AG04450 (cell line): ENCODE results near the gene CNOT6L. TPM values are rescaled to one million over a fixed set of nuclear protein-coding genes. Genes with fewer than 3 reads are reported as not detected.

Experiments used
- CTCF ChIA-PET: fragments of 300-600, 350-600 bp; formaldehyde crosslinking; extraction: SDS; loops from one replicate; lab custom pipeline; 2022; ENCODE audit warnings: antibody characterized with exemption, inconsistent platforms; lab: Charles Lee
- POLR2A ChIA-PET: fragments of 350-600 bp; formaldehyde crosslinking; extraction: SDS; loops from one replicate; lab custom pipeline; 2021; ENCODE audit warnings: antibody characterized with exemption, inconsistent platforms; lab: Yijun Ruan, JAX
- DNase-seq: peaks from one replicate; pipeline ENCODE4 v3.0.0-alpha.2; 2011; ENCODE audit warnings: low read depth, low spot score
- H3K27ac ChIP-seq: one replicate; pipeline ENCODE4 v1.5.1; 2012; ENCODE audit warnings: low read depth, low read length, control low read depth
- H3K27me3 ChIP-seq: one replicate; pipeline ENCODE4 v1.6.0; 2012; ENCODE audit warnings: low read length; ENCODE audit not compliant: control insufficient read depth, insufficient read depth
- H3K4me3 ChIP-seq: 2 replicates; pipeline ENCODE4 v1.5.1; 2011; ENCODE audit warnings: mild to moderate bottlenecking, low read depth, low read length, control low read depth
- H3K9me3 ChIP-seq: 2 replicates; pipeline ENCODE4 v1.5.1; 2012; ENCODE audit warnings: low read length; ENCODE audit not compliant: control insufficient read depth, insufficient read depth
- polyA plus RNA-seq: library from polyadenylated mRNA; depleted of rRNA; stranded (reverse); fragments of >200 nt; gene quantifications from 2 replicates; pipeline ENCODE4 v1.2.3, GENCODE V29; 2011
- TF ChIP-seq, protein P1 (sequence below): IDR thresholded peaks from 2 replicates; pipeline ENCODE4 v1.5.1; 2011; ENCODE audit warnings: low read depth, low read length, control low read depth, inconsistent platforms

CNOT6L gene
- polyA plus RNA-seq, 1 experiment: 10.7 TPM

DNA sequence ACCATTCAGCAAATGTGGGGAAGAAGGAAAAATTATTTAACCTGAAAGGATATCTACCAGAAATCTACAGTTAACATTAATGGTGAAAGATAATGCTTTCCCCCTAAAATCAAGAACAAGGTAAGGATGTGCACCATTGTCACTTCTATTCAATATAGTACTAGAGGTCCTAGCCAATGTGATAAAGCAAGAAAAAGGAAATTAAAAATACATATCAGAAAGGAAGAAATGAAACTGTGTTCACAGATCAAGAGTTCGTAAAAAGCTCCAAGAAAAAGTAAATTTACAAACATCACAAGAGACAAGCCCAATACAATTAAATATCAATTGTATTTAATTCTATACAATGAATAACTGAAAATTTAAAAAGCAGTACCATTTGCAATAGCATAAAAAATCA, 57.6 kb downstream of the CNOT6L start:
- TF ChIP-seq, protein P1, sequence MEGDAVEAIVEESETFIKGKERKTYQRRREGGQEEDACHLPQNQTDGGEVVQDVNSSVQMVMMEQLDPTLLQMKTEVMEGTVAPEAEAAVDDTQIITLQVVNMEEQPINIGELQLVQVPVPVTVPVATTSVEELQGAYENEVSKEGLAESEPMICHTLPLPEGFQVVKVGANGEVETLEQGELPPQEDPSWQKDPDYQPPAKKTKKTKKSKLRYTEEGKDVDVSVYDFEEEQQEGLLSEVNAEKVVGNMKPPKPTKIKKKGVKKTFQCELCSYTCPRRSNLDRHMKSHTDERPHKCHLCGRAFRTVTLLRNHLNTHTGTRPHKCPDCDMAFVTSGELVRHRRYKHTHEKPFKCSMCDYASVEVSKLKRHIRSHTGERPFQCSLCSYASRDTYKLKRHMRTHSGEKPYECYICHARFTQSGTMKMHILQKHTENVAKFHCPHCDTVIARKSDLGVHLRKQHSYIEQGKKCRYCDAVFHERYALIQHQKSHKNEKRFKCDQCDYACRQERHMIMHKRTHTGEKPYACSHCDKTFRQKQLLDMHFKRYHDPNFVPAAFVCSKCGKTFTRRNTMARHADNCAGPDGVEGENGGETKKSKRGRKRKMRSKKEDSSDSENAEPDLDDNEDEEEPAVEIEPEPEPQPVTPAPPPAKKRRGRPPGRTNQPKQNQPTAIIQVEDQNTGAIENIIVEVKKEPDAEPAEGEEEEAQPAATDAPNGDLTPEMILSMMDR: no peak
- Histone ChIP-seq H3K9me3 (no peaks in the 10 kb centered on the region), H3K27me3 (no peaks in the 10 kb centered on the region), H3K27ac (no peak overlapping the region), H3K4me3 (no peak overlapping the region)
- ChIA-PET CTCF (no interaction called here), POLR2A (no interaction called here)
- no peak for DNase-seq

DNA sequence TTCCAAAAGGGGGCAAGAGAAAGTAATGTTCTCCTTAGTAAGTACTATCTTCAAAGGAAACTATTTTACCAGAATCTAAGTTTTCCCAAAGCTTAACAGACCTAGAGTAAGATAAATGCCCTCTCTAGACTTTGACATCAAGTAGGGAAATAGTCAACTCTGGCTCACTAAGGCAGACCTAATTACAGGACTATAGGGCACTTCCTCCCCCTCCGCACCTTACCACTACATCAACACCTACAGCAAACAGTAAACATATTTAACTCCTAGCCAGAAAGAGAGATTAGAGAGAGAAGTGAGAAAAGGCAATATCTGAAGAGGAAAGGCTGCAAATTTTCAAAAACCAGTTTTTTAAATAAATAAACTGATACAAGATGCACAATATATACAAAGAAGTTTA, 60.4 kb downstream of the CNOT6L start:
- Histone ChIP-seq H3K4me3 (no peak overlapping the region), H3K27me3 (no peaks in the 10 kb centered on the region), H3K27ac (no peak overlapping the region), H3K9me3 (no peaks in the 10 kb centered on the region)
- CTCF ChIA-PET: no interaction called here
- POLR2A ChIA-PET: no interaction called here
- DNase-seq: no peak
- TF ChIP-seq, protein P1: no peak

DNA sequence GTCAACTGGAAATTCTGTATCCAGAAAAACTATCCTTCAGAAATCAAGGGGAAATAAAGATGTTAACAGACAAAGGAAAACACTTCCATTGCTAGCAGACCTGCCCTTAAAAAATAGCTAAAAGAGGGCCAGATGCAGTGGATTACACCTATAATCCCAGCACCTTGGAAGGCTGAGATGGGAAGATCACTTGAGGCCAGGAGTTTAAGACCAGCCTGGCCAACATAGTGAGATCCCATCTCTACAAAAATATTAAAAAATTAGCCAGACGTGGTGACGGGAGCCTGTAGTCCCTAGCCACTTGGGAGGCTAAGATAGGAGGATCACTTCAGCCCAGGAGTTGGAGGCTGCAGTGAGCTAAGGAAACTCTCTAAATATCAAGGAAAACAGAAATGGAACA, 67.4 kb downstream of the CNOT6L start:
- H3K27me3 ChIP-seq: no peaks in the 10 kb centered on the region
- TF ChIP-seq, protein P1: no peak
- no peak overlapping the region for H3K27ac ChIP-seq
- H3K9me3 ChIP-seq: no peaks in the 10 kb centered on the region
- CTCF ChIA-PET: no interaction called here
- POLR2A ChIA-PET: no interaction called here
- H3K4me3 ChIP-seq: no peak overlapping the region
- DNase-seq: no peak

DNA sequence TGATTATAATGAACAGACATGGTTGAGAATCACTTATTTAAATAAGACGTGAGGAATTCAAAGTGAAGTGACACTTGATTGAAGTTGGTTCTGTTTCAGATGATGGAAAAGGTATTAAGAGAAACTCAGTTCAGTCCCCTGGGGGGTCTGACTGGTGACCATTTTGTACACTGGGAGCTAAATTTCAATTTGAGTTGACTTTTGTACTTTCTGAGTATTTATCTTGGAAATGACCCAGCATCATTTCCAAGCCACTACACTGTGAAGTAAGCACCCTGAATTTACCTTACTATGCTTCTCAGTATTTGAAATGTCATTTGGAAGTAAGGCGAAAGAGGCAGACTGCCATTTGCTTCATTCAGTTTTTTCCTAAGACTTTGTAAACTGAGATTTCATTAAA, 73.4 kb downstream of the CNOT6L start:
- Histone ChIP-seq H3K27ac (no peak overlapping the region), H3K27me3 (no peaks in the 10 kb centered on the region), H3K9me3 (no peaks in the 10 kb centered on the region), H3K4me3 (no peak overlapping the region)
- TF ChIP-seq, protein P1: no peak
- DNase-seq: no peak
- ChIA-PET CTCF (interaction anchor here (0.5 kb wide), 1 partner anchor 99 kb away, joined by 3 read pairs; no protein-coding TSS in a partner anchor), POLR2A (no interaction called here)

DNA sequence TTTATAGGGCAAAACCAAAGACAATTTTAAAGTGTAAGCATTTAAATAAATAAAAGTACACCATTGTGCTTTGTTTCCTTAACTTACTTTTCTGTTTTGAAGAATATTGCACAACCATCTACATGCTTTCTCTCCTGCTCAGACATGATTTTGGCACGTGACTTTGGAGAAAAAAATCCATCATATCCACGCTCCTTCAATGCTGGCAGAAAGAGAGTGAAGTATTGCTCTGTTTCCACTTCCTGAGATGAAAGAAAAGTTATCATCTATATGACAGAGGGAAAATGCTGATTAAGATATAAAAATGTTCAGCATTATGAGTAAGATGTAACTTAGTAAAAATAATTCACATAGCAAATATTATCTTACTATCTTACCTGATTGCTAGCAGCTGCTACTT, 77.1 kb downstream of the CNOT6L start:
- Histone ChIP-seq H3K4me3 (no peak overlapping the region), H3K27ac (no peak overlapping the region), H3K27me3 (no peaks in the 10 kb centered on the region), H3K9me3 (no peaks in the 10 kb centered on the region)
- no peak for DNase-seq
- CTCF ChIA-PET: interaction anchor here (1.0 kb wide), 1 partner anchor 76 kb away, joined by 5 read pairs; no protein-coding TSS in a partner anchor
- POLR2A ChIA-PET: no interaction called here
- TF ChIP-seq, protein P1: no peak
